CD1c-positive myeloid dendritic cell (primary cell): ENCODE measurements around the gene BCAR1.
"Not testable (repeated sequence)": the region's sequence is repeated elsewhere in the genome, so short reads cannot be mapped to it uniquely, and the experiment has no call there.

Experiments used
- DNase-seq: peaks from one replicate; pipeline ENCODE4 v3.0.0-alpha.2; 2016; ENCODE audit errors: extremely low spot score

The BCAR1 gene

GRCh38 chr16:75254359-75254837, 3.0 kb upstream of the BCAR1 start:
- DNase-seq, result no peak

GRCh38 chr16:75252946-75253911, 1.8 kb upstream of the BCAR1 start:
- DNase-seq, result no peak

- no peak for DNase-seq
These were observed 833 bp upstream of the BCAR1 start for GRCh38 chr16:75252049-75252864.

- DNase-seq, result no peak
These were observed 580 bp downstream of the BCAR1 start for GRCh38 chr16:75250809-75251279.

- no peak for DNase-seq
These were observed 1.2 kb downstream of the BCAR1 start for GRCh38 chr16:75250089-75250808.

- no peak for DNase-seq
These were observed 2.0 kb downstream of the BCAR1 start for GRCh38 chr16:75249441-75249840.

- DNase-seq, result no peak
These were observed 2.7 kb downstream of the BCAR1 start for GRCh38 chr16:75248536-75249380.

GRCh38 chr16:75248142-75248535, 3.3 kb downstream of the BCAR1 start:
- DNase-seq, result no peak

- DNase-seq, result no peak
These were observed 4.2 kb downstream of the BCAR1 start for GRCh38 chr16:75247249-75247648.

GRCh38 chr16:75246504-75247205, 4.8 kb downstream of the BCAR1 start:
- no peak for DNase-seq

GRCh38 chr16:75244844-75245758, 6.3 kb downstream of the BCAR1 start:
- peak; percentile 31 for DNase-seq

GRCh38 chr16:75244225-75244809, 7.1 kb downstream of the BCAR1 start:
- DNase-seq, result peak; percentile 46

- DNase-seq, result no peak
These were observed 7.7 kb downstream of the BCAR1 start for GRCh38 chr16:75243667-75244224.

GRCh38 chr16:75242436-75243078, 8.9 kb downstream of the BCAR1 start:
- DNase-seq, result not testable (repeated sequence)

- no peak for DNase-seq
These were observed 9.5 kb downstream of the BCAR1 start for GRCh38 chr16:75241955-75242354.

- no peak for DNase-seq
These were observed 10.0 kb downstream of the BCAR1 start for GRCh38 chr16:75241412-75241811.

- DNase-seq, result not testable (repeated sequence)
These were observed 10.8 kb downstream of the BCAR1 start for GRCh38 chr16:75240633-75241032.
